Stimulated activated naive CD8-positive, alpha-beta T cell treated with anti-CD3 and anti-CD28 coated beads, Interleukin-15, amount 100 ng/mL, for 72 hours (primary cell): ENCODE data around the gene CAPN10.
A peak's percentile ranks its signal among the peaks of the same experiment; 100 is the strongest.

Source experiments
- ATAC-seq: fragments of 150-1000 bp; cut with Tn5 transposase; 2 replicates; pipeline ENCODE4 v1.10.0; 2021; ENCODE audit warnings: mild to moderate bottlenecking, moderate library complexity
- DNase-seq, 2 donors: peaks; one replicate each; pipeline ENCODE4 v3.0.0; 2021 to 2022
- H3K27ac Mint-ChIP-seq, 2 donors: one replicate each; pipeline ENCODE4 v1.8.0; 2022; ENCODE audit warnings: mild to moderate bottlenecking in 2 of 2, mixed read lengths in 2 of 2, moderate library complexity in 2 of 2
- H3K27me3 Mint-ChIP-seq: one replicate; pipeline ENCODE4 v1.8.0; 2022; ENCODE audit warnings: mixed read lengths
- H3K4me1 Mint-ChIP-seq: one replicate; pipeline ENCODE4 v1.8.0; 2022; ENCODE audit warnings: mild to moderate bottlenecking, mixed read lengths
- H3K4me3 Mint-ChIP-seq, 2 donors: one replicate each; pipeline ENCODE4 v1.8.0; 2022; ENCODE audit warnings: mild to moderate bottlenecking in 2 of 2, mixed read lengths in 2 of 2, moderate library complexity in 1 of 2
- H3K9me3 Mint-ChIP-seq, 2 donors: one replicate each; pipeline ENCODE4 v1.8.0; 2022; ENCODE audit warnings: mixed read lengths in 2 of 2

Gene CAPN10

GRCh38 chr2:240646900-240647502 is 60.5 kb downstream of the CAPN10 start:
- no peak for ATAC-seq
- Mint-ChIP-seq H3K4me3 (no peak overlapping the region), H3K4me1 (peaks cover 18% of the 10 kb centered on the region), H3K9me3 (no peaks in the 10 kb centered on the region), H3K27me3 (peaks cover 43% of the 10 kb centered on the region), H3K27ac (no peak overlapping the region)
- no peak for DNase-seq

- DNase-seq (no peak), ATAC-seq (no peak)
- Mint-ChIP-seq H3K4me1 (peaks cover 18% of the 10 kb centered on the region), H3K27me3 (peaks cover 48% of the 10 kb centered on the region), H3K4me3 (no peak overlapping the region), H3K9me3 (no peaks in the 10 kb centered on the region), H3K27ac (peak overlapping the region in 1 of 2 donors; percentile 57)
Measured at GRCh38 chr2:240647503-240648154, 61.1 kb downstream of the CAPN10 start.

GRCh38 chr2:240648155-240648649 is 61.7 kb downstream of the CAPN10 start:
- Mint-ChIP-seq H3K9me3 (no peaks in the 10 kb centered on the region), H3K27ac (peak overlapping the region; percentile 57 to 65), H3K4me3 (no peak overlapping the region), H3K27me3 (peaks cover 53% of the 10 kb centered on the region), H3K4me1 (peaks cover 18% of the 10 kb centered on the region)
- DNase-seq: no peak
- ATAC-seq: no peak
